Mesendoderm (in vitro differentiated cells): Measurements from ENCODE around the gene KMT2D. TPM values are rescaled to one million over a fixed set of nuclear protein-coding genes. Genes with fewer than 3 reads are reported as not detected.

Source experiments
- DNase-seq: peaks from one replicate; pipeline ENCODE4 v3.0.0; 2013
- H2AK5ac ChIP-seq: 2 replicates; pipeline ENCODE4 v1.6.1; 2013; ENCODE audit warnings: low read length, inconsistent platforms
- H2BK120ac ChIP-seq: 2 replicates; pipeline ENCODE4 v1.6.1; 2013; ENCODE audit warnings: low read depth, mild to moderate bottlenecking, low read length, moderate library complexity, mixed read lengths
- H2BK15ac ChIP-seq: replicated peaks from 2 replicates; pipeline ENCODE4 v1.6.1; 2013; ENCODE audit warnings: low read depth, mild to moderate bottlenecking, moderate library complexity
- H2BK5ac ChIP-seq: 2 replicates; pipeline ENCODE4 v1.6.1; 2013; ENCODE audit warnings: low read length, inconsistent platforms
- H3K18ac ChIP-seq: 2 replicates; pipeline ENCODE4 v1.6.1; 2013; ENCODE audit warnings: mild to moderate bottlenecking, low read length, mixed read lengths
- H3K23ac ChIP-seq: one replicate; pipeline ENCODE4 v1.6.1; 2013; ENCODE audit warnings: low read length
- H3K27ac ChIP-seq: 2 replicates; pipeline ENCODE4 v1.5.1; 2013; ENCODE audit warnings: low read depth, mild to moderate bottlenecking, inconsistent platforms, low read length, moderate library complexity
- H3K27me3 ChIP-seq: 2 replicates; pipeline ENCODE4 v1.6.1; 2013; ENCODE audit warnings: low read length, control low read depth, mild to moderate bottlenecking, inconsistent platforms; ENCODE audit not compliant: insufficient read depth, poor library complexity
- H3K36me3 ChIP-seq: 2 replicates; pipeline ENCODE4 v1.6.1; 2013; ENCODE audit warnings: low read length, inconsistent platforms; ENCODE audit not compliant: control insufficient read depth, insufficient read depth
- H3K4ac ChIP-seq: one replicate; pipeline ENCODE4 v1.6.1; 2013; ENCODE audit warnings: low read depth, mild to moderate bottlenecking, low read length, moderate library complexity
- H3K4me1 ChIP-seq: 2 replicates; pipeline ENCODE4 v1.6.1; 2013; ENCODE audit warnings: low read depth, low read length, inconsistent platforms; ENCODE audit not compliant: control insufficient read depth
- H3K4me2 ChIP-seq: 2 replicates; pipeline ENCODE4 v1.6.1; 2013; ENCODE audit warnings: low read length
- H3K4me3 ChIP-seq: 2 replicates; pipeline ENCODE4 v1.5.1; 2013; ENCODE audit warnings: mild to moderate bottlenecking, low read length
- H3K56ac ChIP-seq: one replicate; pipeline ENCODE4 v1.6.1; 2013; ENCODE audit warnings: low read length
- H3K79me1 ChIP-seq: 2 replicates; pipeline ENCODE4 v1.6.1; 2013; ENCODE audit warnings: low read length, inconsistent platforms
- H3K79me2 ChIP-seq: 2 replicates; pipeline ENCODE4 v1.6.1; 2013; ENCODE audit warnings: mild to moderate bottlenecking, low read length; ENCODE audit not compliant: control insufficient read depth, insufficient read depth
- H3K9ac ChIP-seq: 2 replicates; pipeline ENCODE4 v1.6.1; 2013; ENCODE audit warnings: low read length, inconsistent platforms
- H4K5ac ChIP-seq: one replicate; pipeline ENCODE4 v1.6.1; 2013; ENCODE audit warnings: low read length
- H4K8ac ChIP-seq: one replicate; pipeline ENCODE4 v1.6.1; 2013; ENCODE audit warnings: low read depth, mild to moderate bottlenecking, control low read depth, low read length, moderate library complexity
- WGBS: extraction: QIAGEN DNeasy Blood & Tissue Kit; methylation state at CpG from one replicate; pipeline ENCODE4 v1.1.7; 2013; ENCODE audit warnings: low lambda C conversion rate, missing lambda C conversion rate; ENCODE audit not compliant: insufficient coverage; ENCODE audit errors: extremely low coverage; 5-methylcytosine and 5-hydroxymethylcytosine counted together
- polyA plus RNA-seq, 2 experiments: library from polyadenylated mRNA; stranded (reverse); fragments of 200-250 nt; gene quantifications; one replicate each; pipeline ENCODE4 v1.2.3, GENCODE V29; 2013

Gene KMT2D, protein sequence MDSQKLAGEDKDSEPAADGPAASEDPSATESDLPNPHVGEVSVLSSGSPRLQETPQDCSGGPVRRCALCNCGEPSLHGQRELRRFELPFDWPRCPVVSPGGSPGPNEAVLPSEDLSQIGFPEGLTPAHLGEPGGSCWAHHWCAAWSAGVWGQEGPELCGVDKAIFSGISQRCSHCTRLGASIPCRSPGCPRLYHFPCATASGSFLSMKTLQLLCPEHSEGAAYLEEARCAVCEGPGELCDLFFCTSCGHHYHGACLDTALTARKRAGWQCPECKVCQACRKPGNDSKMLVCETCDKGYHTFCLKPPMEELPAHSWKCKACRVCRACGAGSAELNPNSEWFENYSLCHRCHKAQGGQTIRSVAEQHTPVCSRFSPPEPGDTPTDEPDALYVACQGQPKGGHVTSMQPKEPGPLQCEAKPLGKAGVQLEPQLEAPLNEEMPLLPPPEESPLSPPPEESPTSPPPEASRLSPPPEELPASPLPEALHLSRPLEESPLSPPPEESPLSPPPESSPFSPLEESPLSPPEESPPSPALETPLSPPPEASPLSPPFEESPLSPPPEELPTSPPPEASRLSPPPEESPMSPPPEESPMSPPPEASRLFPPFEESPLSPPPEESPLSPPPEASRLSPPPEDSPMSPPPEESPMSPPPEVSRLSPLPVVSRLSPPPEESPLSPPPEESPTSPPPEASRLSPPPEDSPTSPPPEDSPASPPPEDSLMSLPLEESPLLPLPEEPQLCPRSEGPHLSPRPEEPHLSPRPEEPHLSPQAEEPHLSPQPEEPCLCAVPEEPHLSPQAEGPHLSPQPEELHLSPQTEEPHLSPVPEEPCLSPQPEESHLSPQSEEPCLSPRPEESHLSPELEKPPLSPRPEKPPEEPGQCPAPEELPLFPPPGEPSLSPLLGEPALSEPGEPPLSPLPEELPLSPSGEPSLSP (N-terminal part only)
- 20.5 TPM for polyA plus RNA-seq (2013, experiment 1 of 2)
- polyA plus RNA-seq (2013, experiment 2 of 2) = 19.3 TPM

- H4K5ac ChIP-seq = peak within 1 kb of the TSS; percentile 81
- H3K4ac ChIP-seq = peak within 1 kb of the TSS; percentile 95
- peak within 1 kb of the TSS; percentile 97 for H2BK5ac ChIP-seq
- H2BK120ac ChIP-seq = peak within 1 kb of the TSS; percentile 31
- peak within 1 kb of the TSS; percentile 91 for H3K56ac ChIP-seq
- peak within 1 kb of the TSS; percentile 55 for H3K4me3 ChIP-seq
- peak within 1 kb of the TSS; percentile 92 for H3K27ac ChIP-seq
- DNase-seq = peak; percentile 98
- no CpG with 5 or more reads among the region's 74 CpGs for WGBS
- peak within 1 kb of the TSS; percentile 77 for H3K18ac ChIP-seq
- H3K4me2 ChIP-seq = peak within 1 kb of the TSS; percentile 97
- H3K79me1 ChIP-seq = peaks cover 10% of the 10 kb centered on the region
- H2AK5ac ChIP-seq = no peak within 1 kb of the TSS
- H3K4me1 ChIP-seq = peaks cover 10% of the 10 kb centered on the region
- H3K36me3 ChIP-seq = no peaks in the 10 kb centered on the region
- peak within 1 kb of the TSS; percentile 83 for H4K8ac ChIP-seq
- peak within 1 kb of the TSS; percentile 97 for H3K9ac ChIP-seq
- H3K79me2 ChIP-seq = peaks cover 49% of the 10 kb centered on the region
- peak within 1 kb of the TSS; percentile 12 for H3K23ac ChIP-seq
- H3K27me3 ChIP-seq = no peaks in the 10 kb centered on the region
- H2BK15ac ChIP-seq = no peak within 1 kb of the TSS
Observed at GRCh38 chr12:49060237-49061156, at the start of gene KMT2D. Gene KMT2D (minus strand): TSS chr12:49060794. CDS start chr12:49055324, 5,470 bp downstream.

GRCh38 chr12:49109641-49110463 is 49.3 kb upstream of the KMT2D start:
- H4K5ac ChIP-seq = no peak overlapping the region
- H3K18ac ChIP-seq = peak overlapping the region; percentile 22
- H3K27me3 ChIP-seq = no peaks in the 10 kb centered on the region
- peak overlapping the region; percentile 47 for H3K27ac ChIP-seq
- H3K23ac ChIP-seq = peak overlapping the region; percentile 83
- peak overlapping the region; percentile 81 for H3K4me2 ChIP-seq
- H3K56ac ChIP-seq = peak overlapping the region; percentile 94
- H3K4ac ChIP-seq = no peak overlapping the region
- H3K36me3 ChIP-seq = no peaks in the 10 kb centered on the region
- no peak overlapping the region for H2AK5ac ChIP-seq
- H3K79me2 ChIP-seq = peaks cover 6% of the 10 kb centered on the region
- no peak overlapping the region for H4K8ac ChIP-seq
- no peak for DNase-seq
- no peak overlapping the region for H2BK15ac ChIP-seq
- peak overlapping the region; percentile 94 for H3K9ac ChIP-seq
- H2BK5ac ChIP-seq = no peak overlapping the region
- no peak overlapping the region for H2BK120ac ChIP-seq
- no CpG with 5 or more reads among the region's 33 CpGs for WGBS
- peaks cover 4% of the 10 kb centered on the region for H3K4me1 ChIP-seq
- H3K79me1 ChIP-seq = peaks cover 16% of the 10 kb centered on the region
- H3K4me3 ChIP-seq = peak overlapping the region; percentile 94

GRCh38 chr12:49108958-49109404 is 48.4 kb upstream of the KMT2D start:
- no peak overlapping the region for H3K23ac ChIP-seq
- no peaks in the 10 kb centered on the region for H3K27me3 ChIP-seq
- no peak overlapping the region for H3K4ac ChIP-seq
- WGBS = no CpG with 5 or more reads among the region's 4 CpGs
- DNase-seq = no peak
- no peak overlapping the region for H2BK15ac ChIP-seq
- H3K4me2 ChIP-seq = peak overlapping the region; percentile 64
- no peak overlapping the region for H3K4me3 ChIP-seq
- H3K9ac ChIP-seq = peak overlapping the region; percentile 9
- H3K4me1 ChIP-seq = peaks cover 4% of the 10 kb centered on the region
- no peak overlapping the region for H3K18ac ChIP-seq
- no peak overlapping the region for H4K8ac ChIP-seq
- no peak overlapping the region for H2BK5ac ChIP-seq
- no peak overlapping the region for H2BK120ac ChIP-seq
- H3K36me3 ChIP-seq = no peaks in the 10 kb centered on the region
- no peak overlapping the region for H4K5ac ChIP-seq
- H3K56ac ChIP-seq = no peak overlapping the region
- H2AK5ac ChIP-seq = no peak overlapping the region
- peaks cover 17% of the 10 kb centered on the region for H3K79me1 ChIP-seq
- no peak overlapping the region for H3K27ac ChIP-seq
- peaks cover 6% of the 10 kb centered on the region for H3K79me2 ChIP-seq

DNA sequence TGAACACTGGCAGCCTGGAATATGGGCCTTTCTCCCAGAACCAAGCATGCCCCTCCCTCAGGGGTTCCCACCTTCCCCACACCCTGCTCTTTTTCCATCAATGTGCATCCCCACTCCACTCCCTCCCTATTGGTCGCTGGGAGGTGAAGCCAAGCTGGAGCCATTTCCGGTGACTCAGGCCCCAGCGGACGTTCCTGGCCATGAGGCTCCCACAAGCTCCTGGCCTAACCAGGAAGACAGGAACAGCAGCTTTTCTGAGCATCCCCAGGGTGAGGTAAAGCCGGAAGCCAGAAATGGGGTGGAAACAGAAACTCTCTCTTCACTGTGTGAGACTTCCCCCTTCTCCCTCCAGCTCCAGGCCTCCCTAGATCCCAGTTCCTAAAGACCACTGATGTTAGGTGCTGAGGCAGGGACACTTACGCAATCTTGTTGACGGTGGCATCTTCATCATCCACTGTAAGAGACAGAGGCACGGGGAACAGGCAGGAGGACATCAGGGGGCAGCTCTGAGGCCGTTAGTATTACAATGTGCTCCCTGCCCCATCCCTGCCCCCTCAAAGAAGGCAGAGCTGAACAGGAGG is 45.0 kb upstream of the KMT2D start:
- Histone ChIP-seq H3K4me3 (no peak overlapping the region), H4K5ac (no peak overlapping the region), H4K8ac (no peak overlapping the region), H3K4ac (no peak overlapping the region), H3K56ac (no peak overlapping the region), H3K27me3 (no peaks in the 10 kb centered on the region), H2BK120ac (no peak overlapping the region), H3K4me1 (peaks cover 4% of the 10 kb centered on the region), H2BK5ac (no peak overlapping the region), H3K4me2 (no peak overlapping the region), H2AK5ac (no peak overlapping the region), H3K36me3 (peaks cover 5% of the 10 kb centered on the region), H3K79me1 (peaks cover 17% of the 10 kb centered on the region), H3K23ac (no peak overlapping the region), H2BK15ac (no peak overlapping the region), H3K9ac (no peak overlapping the region), H3K18ac (no peak overlapping the region), H3K79me2 (peaks cover 6% of the 10 kb centered on the region), H3K27ac (no peak overlapping the region)
- DNase-seq = no peak
- no CpG with 5 or more reads among the region's 9 CpGs for WGBS
